ENCODE data around the gene GALNT9. TPM values are rescaled to one million over a fixed set of nuclear protein-coding genes. Genes with fewer than 3 reads are reported as not detected.

GALNT9 gene
- total and polyA plus RNA-seq, 8 donors: 0.15 to 3.1 (median 0.19) TPM; not detected in 5

DNA sequence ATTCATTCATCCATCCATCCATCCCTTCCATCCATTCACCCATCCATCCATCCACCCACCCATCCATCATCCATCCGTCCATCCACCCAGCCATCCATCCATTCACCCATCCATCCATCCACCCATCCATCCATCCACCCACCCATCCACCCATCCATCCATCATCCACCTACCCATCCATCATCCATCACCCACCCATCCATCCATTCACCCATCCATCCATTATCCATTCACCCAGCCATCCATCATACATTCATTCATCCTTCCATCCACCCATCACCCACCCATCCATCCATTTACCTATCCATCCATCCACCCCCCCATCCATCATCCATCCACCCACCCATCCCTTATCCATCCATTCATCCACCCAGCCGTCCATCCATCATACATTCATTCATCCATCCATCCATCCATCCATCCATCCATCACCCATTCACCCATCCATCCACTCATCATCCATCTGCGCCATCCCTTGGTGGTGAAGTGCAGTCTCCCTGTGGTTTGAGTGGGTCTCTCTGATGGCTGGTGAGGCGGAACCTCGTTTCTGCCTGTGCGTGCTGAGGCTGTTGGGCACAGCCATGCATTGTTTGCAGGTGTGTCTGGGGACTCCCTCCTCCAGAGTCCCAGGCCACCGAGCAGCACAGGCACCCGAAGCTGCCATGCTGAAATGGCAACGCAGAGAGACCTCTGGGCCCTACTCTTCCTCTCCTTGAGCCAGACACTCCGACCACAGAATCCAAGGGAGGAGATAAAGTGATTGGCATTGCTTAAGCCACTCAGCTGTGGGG, 162.4 kb downstream of the GALNT9 start:
- TF ChIP-seq EP300 (IDR thresholded peaks at IDR 0.05) (no peak), POLR2A (IDR thresholded peaks at IDR 0.05) (no peak), POLR2AphosphoS5 (IDR thresholded peaks at IDR 0.05) (no peak)
- TF ChIP-seq, protein P1, sequence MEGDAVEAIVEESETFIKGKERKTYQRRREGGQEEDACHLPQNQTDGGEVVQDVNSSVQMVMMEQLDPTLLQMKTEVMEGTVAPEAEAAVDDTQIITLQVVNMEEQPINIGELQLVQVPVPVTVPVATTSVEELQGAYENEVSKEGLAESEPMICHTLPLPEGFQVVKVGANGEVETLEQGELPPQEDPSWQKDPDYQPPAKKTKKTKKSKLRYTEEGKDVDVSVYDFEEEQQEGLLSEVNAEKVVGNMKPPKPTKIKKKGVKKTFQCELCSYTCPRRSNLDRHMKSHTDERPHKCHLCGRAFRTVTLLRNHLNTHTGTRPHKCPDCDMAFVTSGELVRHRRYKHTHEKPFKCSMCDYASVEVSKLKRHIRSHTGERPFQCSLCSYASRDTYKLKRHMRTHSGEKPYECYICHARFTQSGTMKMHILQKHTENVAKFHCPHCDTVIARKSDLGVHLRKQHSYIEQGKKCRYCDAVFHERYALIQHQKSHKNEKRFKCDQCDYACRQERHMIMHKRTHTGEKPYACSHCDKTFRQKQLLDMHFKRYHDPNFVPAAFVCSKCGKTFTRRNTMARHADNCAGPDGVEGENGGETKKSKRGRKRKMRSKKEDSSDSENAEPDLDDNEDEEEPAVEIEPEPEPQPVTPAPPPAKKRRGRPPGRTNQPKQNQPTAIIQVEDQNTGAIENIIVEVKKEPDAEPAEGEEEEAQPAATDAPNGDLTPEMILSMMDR (IDR thresholded peaks at IDR 0.05): no peak
- 88 to 93% (median 91%) methylated on average over 8 to 10 of the region's 10 CpGs for WGBS, 5 donors
- Histone ChIP-seq H3K4me3 (no peak overlapping the region), H3K36me3 (no peaks in the 10 kb centered on the region), H3K27me3 (peaks cover 0 to 71% (median 29%) of the 10 kb centered on the region in 3 donors), H3K27ac (no peak overlapping the region), H3K4me1 (peaks cover 0 to 26% (median 18%) of the 10 kb centered on the region in 4 donors), H3K9me3 (no peaks in the 10 kb centered on the region)
- no peak for DNase-seq
- intact Hi-C loops (cut with DNase I; ENCODE audit: low total_unique reads): no loop called here

DNA sequence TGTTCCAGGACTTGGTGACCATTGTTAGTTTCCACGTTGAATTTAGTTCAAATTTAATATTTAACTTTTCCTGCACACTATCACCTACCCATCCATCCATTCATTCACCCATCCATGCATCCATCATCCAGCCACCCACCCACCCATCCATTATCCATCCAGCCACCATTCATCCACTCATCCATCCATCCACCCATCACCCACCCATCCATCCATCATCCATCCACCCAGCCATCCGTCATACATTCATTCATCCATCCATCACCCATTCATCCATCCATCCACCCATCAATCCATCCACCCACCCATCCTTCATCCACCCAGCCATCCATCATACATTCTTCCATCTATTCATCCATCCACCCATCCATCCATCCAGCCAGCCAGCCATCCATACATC, 163.3 kb downstream of the GALNT9 start:
- peaks cover 0 to 66% (median 21%) of the 10 kb centered on the region in 3 donors for H3K27me3 ChIP-seq

DNA sequence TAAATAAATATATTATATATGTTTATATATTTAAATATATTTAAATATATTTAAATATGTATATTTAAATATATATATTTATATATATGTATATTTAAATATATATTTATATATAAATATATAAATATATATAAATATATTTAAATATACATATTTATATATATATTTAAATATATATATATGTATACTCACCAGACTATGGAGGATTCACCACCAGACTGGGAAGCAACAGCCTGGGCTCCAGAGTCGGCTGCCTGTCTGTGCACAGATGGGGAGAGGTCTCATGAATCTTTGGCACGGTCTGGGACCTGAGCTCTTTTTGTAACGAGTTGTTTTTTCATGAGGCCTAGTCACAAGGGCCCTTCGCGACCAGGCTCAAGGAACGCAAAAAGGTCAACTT, 163.8 kb downstream of the GALNT9 start:
- Histone ChIP-seq H3K9me3 (no peaks in the 10 kb centered on the region), H3K4me1 (peaks cover 0 to 24% (median 19%) of the 10 kb centered on the region in 4 donors), H3K27me3 (peaks cover 0 to 66% (median 18%) of the 10 kb centered on the region in 3 donors), H3K36me3 (no peaks in the 10 kb centered on the region), H3K27ac (no peak overlapping the region), H3K4me3 (no peak overlapping the region)
- no peak for DNase-seq
- no peak for TF ChIP-seq POLR2AphosphoS5 (IDR thresholded peaks at IDR 0.05)
- TF ChIP-seq, protein P1 (IDR thresholded peaks at IDR 0.05): no peak
- no peak for TF ChIP-seq POLR2A (IDR thresholded peaks at IDR 0.05)
- no peak for TF ChIP-seq EP300 (IDR thresholded peaks at IDR 0.05)
- 89 to 95% (median 94%) methylated on average over 6 of the region's 6 CpGs for WGBS, 5 donors
- intact Hi-C loops (cut with DNase I; ENCODE audit: low total_unique reads): no loop called here

More for the DNA sequence above, 163.3 kb downstream of the GALNT9 start:
- H3K36me3 ChIP-seq: no peaks in the 10 kb centered on the region
- H3K9me3 ChIP-seq: no peaks in the 10 kb centered on the region
- TF ChIP-seq EP300 (IDR thresholded peaks at IDR 0.05) (no peak), POLR2AphosphoS5 (IDR thresholded peaks at IDR 0.05) (no peak), POLR2A (IDR thresholded peaks at IDR 0.05) (no peak)
- TF ChIP-seq, protein P1 (IDR thresholded peaks at IDR 0.05): no peak
- H3K27ac ChIP-seq: no peak overlapping the region
- intact Hi-C loops (cut with DNase I; ENCODE audit: low total_unique reads): no loop called here
- H3K4me1 ChIP-seq: peaks cover 0 to 29% (median 19%) of the 10 kb centered on the region in 4 donors
- H3K4me3 ChIP-seq: no peak overlapping the region
- WGBS, 5 donors: 79 to 88% (median 87%) methylated on average over 2 of the region's 2 CpGs
- DNase-seq: no peak

DNA sequence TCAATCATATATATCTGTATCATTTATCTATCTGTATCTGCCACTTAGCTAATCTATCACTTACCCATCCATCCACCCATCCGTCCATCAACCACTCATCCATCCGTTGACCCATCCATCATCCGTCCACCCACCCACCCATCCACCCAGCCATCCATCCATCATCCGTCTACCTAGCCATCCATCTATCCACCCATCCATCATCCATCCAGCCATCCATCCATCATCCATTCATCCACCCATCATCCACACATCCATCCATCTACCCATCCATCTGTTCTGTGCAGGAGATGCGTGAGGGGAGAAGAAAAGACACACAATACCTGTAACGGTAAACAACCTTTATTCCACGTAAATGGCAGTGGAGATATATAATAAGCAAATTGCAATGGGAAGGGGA, 165.0 kb downstream of the GALNT9 start:
- WGBS, 5 donors: 71 to 86% (median 79%) methylated on average over 7 of the region's 7 CpGs
- TF ChIP-seq POLR2A (IDR thresholded peaks at IDR 0.05): no peak

DNA sequence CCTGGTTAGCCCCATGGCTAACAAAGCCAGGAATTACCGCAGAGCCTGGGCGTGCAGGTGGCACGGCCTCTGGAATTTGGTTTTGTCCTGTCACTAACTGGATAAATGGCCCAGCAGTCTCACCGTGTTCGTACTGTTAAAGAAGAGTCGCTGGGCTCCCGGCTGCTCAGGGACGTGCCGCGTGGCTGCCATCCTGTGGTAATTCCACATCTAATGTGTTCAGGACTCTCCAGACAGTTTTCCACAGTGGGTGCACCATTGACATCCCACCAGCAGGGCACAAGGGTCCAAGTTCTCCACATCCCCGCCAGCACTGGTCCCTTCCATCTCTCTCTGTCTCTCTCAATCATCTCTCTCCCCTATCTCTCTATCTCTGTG, 165.5 kb downstream of the GALNT9 start:
- H3K27me3 ChIP-seq: peaks cover 0 to 51% (median 11%) of the 10 kb centered on the region in 3 donors
- H3K9me3 ChIP-seq: no peaks in the 10 kb centered on the region
- H3K4me1 ChIP-seq: peaks cover 0 to 19% (median 16%) of the 10 kb centered on the region in 4 donors
- TF ChIP-seq EP300 (IDR thresholded peaks at IDR 0.05) (no peak), POLR2A (IDR thresholded peaks at IDR 0.05) (no peak), POLR2AphosphoS5 (IDR thresholded peaks at IDR 0.05) (no peak)
- TF ChIP-seq, protein P1 (IDR thresholded peaks at IDR 0.05): peak in 1 of 7 experiments; percentile 14
- no peak overlapping the region for H3K4me3 ChIP-seq
- WGBS, 5 donors: 44 to 82% (median 61%) methylated on average over 7 to 11 of the region's 11 CpGs
- H3K36me3 ChIP-seq: no peaks in the 10 kb centered on the region
- DNase-seq: no peak
- H3K27ac ChIP-seq: no peak overlapping the region
- intact Hi-C loops (cut with DNase I; ENCODE audit: low total_unique reads): no loop called here

More for the DNA sequence above, 165.0 kb downstream of the GALNT9 start:
- Histone ChIP-seq H3K4me1 (peaks cover 0 to 19% (median 16%) of the 10 kb centered on the region in 4 donors), H3K36me3 (no peaks in the 10 kb centered on the region), H3K27ac (no peak overlapping the region), H3K27me3 (peaks cover 0 to 56% (median 16%) of the 10 kb centered on the region in 3 donors), H3K9me3 (no peaks in the 10 kb centered on the region), H3K4me3 (no peak overlapping the region)
- intact Hi-C loops (cut with DNase I; ENCODE audit: low total_unique reads): no loop called here
- no peak for DNase-seq
